Measurements from ENCODE around the gene ICAM3. TPM values are rescaled to one million over a fixed set of nuclear protein-coding genes. Genes with fewer than 3 reads are reported as not detected.

ICAM3 gene
- total RNA-seq, 4 donors from 2014 or later = 5.5 to 20.6 (median 10.8) TPM

- peak in 1 of 3 donors; percentile 68 for DNase-seq
- H3K4me1 ChIP-seq = peaks cover 0 to 12% (median 8%) of the 10 kb centered on the region in 4 donors
- H3K27ac ChIP-seq = peak overlapping the region; percentile 85 to 97 (median 90)
- TF ChIP-seq POLR2A (IDR thresholded peaks at IDR 0.05) (no peak), CTCF (IDR thresholded peaks at IDR 0.05) (no peak)
- H3K27me3 ChIP-seq = no peaks in the 10 kb centered on the region
- H3K36me3 ChIP-seq = peaks cover 0 to 16% (median 0%) of the 10 kb centered on the region in 3 donors
- H3K4me3 ChIP-seq = peak overlapping the region; percentile 72 to 83 (median 78)
- H3K9me3 ChIP-seq = no peaks in the 10 kb centered on the region
Measured at GRCh38 chr19:10333758-10334587, 5.5 kb downstream of the ICAM3 start.

- H3K4me3 ChIP-seq = peak within 1 kb of the TSS; percentile 72 to 83 (median 78)
- H3K36me3 ChIP-seq = peaks cover 0 to 24% (median 0%) of the 10 kb centered on the region in 3 donors
- peak; percentile 97 to 99 (median 99) for DNase-seq
- no peaks in the 10 kb centered on the region for H3K9me3 ChIP-seq
- peaks cover 0 to 12% (median 8%) of the 10 kb centered on the region in 4 donors for H3K4me1 ChIP-seq
- TF ChIP-seq POLR2A (IDR thresholded peaks at IDR 0.05) = peak; percentile 70 to 74
- no peak for TF ChIP-seq CTCF (IDR thresholded peaks at IDR 0.05)
- peak within 1 kb of the TSS; percentile 85 to 97 (median 90) for H3K27ac ChIP-seq
- no peaks in the 10 kb centered on the region for H3K27me3 ChIP-seq
Measured at GRCh38 chr19:10332965-10333757, 6.3 kb downstream of the ICAM3 start, which contains the start of gene RAVER1. TSS of gene RAVER1 (minus strand) at chr19:10333529. CDS start at chr19:10333507, 22 bp downstream.

GRCh38 chr19:10332158-10332964 lies 7.1 kb downstream of the ICAM3 start:
- Histone ChIP-seq H3K27ac (peak overlapping the region; percentile 85 to 97 (median 90)), H3K36me3 (peaks cover 0 to 32% (median 0%) of the 10 kb centered on the region in 3 donors), H3K4me1 (peaks cover 0 to 12% (median 8%) of the 10 kb centered on the region in 4 donors), H3K9me3 (no peaks in the 10 kb centered on the region), H3K27me3 (no peaks in the 10 kb centered on the region), H3K4me3 (peak overlapping the region; percentile 72 to 83 (median 78))
- TF ChIP-seq CTCF (IDR thresholded peaks at IDR 0.05) = peak in 3 of 6 experiments; percentile 19 to 40 (median 20)
- peak; percentile 13 to 42 for TF ChIP-seq POLR2A (IDR thresholded peaks at IDR 0.05)
- peak in 2 of 3 donors; percentile 74 to 82 for DNase-seq

GRCh38 chr19:10329555-10329954 lies 9.9 kb downstream of the ICAM3 start:
- Histone ChIP-seq H3K9me3 (no peaks in the 10 kb centered on the region), H3K27me3 (no peaks in the 10 kb centered on the region), H3K4me1 (peaks cover 0 to 12% (median 8%) of the 10 kb centered on the region in 4 donors), H3K36me3 (peaks cover 0 to 60% (median 0%) of the 10 kb centered on the region in 3 donors), H3K27ac (no peak overlapping the region), H3K4me3 (no peak overlapping the region)
- no peak for TF ChIP-seq CTCF (IDR thresholded peaks at IDR 0.05)
- TF ChIP-seq POLR2A (IDR thresholded peaks at IDR 0.05) = no peak
- DNase-seq = no peak

Data from Peyer's patch (tissue), 4 donors.